Esophagus squamous epithelium (tissue), 4 donors: ENCODE data around the gene CDC40.

Experiments used
- CTCF ChIP-seq, 6 experiments: fragments of 450-650 bp in 4 of 6; fragments of 200-600 bp in 2 of 6; sonication (generic) in 2 of 6; IDR thresholded peaks; one replicate each; pipeline ENCODE4 v1.5.1; 2016 to 2019; ENCODE audit warnings: antibody characterized with exemption in 6 of 6, mild to moderate bottlenecking in 4 of 6, moderate library complexity in 4 of 6
- POLR2A ChIP-seq, 4 donors: fragments of 450-650 bp; IDR thresholded peaks; one replicate each; pipeline ENCODE4 v1.6.1; 2017; ENCODE audit warnings: antibody characterized with exemption in 4 of 4, mild to moderate bottlenecking in 4 of 4, moderate library complexity in 3 of 4

GRCh38 chr6:110211753-110212152 is 31.5 kb downstream of the CDC40 start:
- TF ChIP-seq CTCF (IDR thresholded peaks at IDR 0.05) (no peak), POLR2A (IDR thresholded peaks at IDR 0.05) (no peak)
